HEK293T (cell line): Measurements from ENCODE around the gene TEX12.

Experiments used
- ELF4 ChIP-seq: fragments of 450-650 bp; IDR thresholded peaks from 2 replicates; pipeline ENCODE4 v1.6.1; 2017; ENCODE audit warnings: antibody characterized with exemption
- FOXA1 ChIP-seq: fragments of 450-650 bp; IDR thresholded peaks from 2 replicates; pipeline ENCODE4 v1.6.1; 2016; ENCODE audit warnings: mild to moderate bottlenecking
- FOXM1 ChIP-seq: fragments of 450-650 bp; IDR thresholded peaks from 2 replicates; pipeline ENCODE4 v1.6.1; 2017; ENCODE audit warnings: mild to moderate bottlenecking, borderline replicate concordance
- HDGF ChIP-seq: fragments of 450-650 bp; IDR thresholded peaks from 2 replicates; pipeline ENCODE4 v1.6.1; 2017; ENCODE audit warnings: antibody characterized with exemption, borderline replicate concordance
- L3MBTL2 ChIP-seq: fragments of 450-650 bp; conservative IDR thresholded peaks from 2 replicates; pipeline ENCODE4 v1.6.1; 2016; ENCODE audit warnings: mild to moderate bottlenecking
- PKNOX1 ChIP-seq: fragments of 450-650 bp; IDR thresholded peaks from 2 replicates; pipeline ENCODE4 v1.6.1; 2016
- SP1 ChIP-seq: fragments of 450-650 bp; IDR thresholded peaks from 2 replicates; pipeline ENCODE4 v1.6.1; 2017
- SUZ12 ChIP-seq: fragments of 450-650 bp; IDR thresholded peaks from 2 replicates; pipeline ENCODE4 v1.6.1; 2016; ENCODE audit warnings: mild to moderate bottlenecking
- TARDBP ChIP-seq: fragments of 450-650 bp; IDR thresholded peaks from 2 replicates; pipeline ENCODE4 v1.6.1; 2016
- ZNF384 ChIP-seq: fragments of 450-650 bp; IDR thresholded peaks from 2 replicates; pipeline ENCODE4 v1.6.1; 2016

- TF ChIP-seq FOXM1: no peak
- no peak for TF ChIP-seq SP1
- TF ChIP-seq FOXA1: no peak
- TF ChIP-seq ZNF384: no peak
- TF ChIP-seq ELF4: no peak
- no peak for TF ChIP-seq L3MBTL2
- no peak for TF ChIP-seq SUZ12
- TF ChIP-seq HDGF: no peak
- TF ChIP-seq TARDBP: no peak
- TF ChIP-seq PKNOX1: no peak
These were observed 5.3 kb downstream of the TEX12 start for GRCh38 chr11:112172362-112172994.
